GM12892 (cell line): ENCODE measurements around the gene NAA80.

Source experiments
- POLR2AphosphoS5 ChIP-seq: IDR thresholded peaks from 2 replicates; pipeline ENCODE4 v1.6.1; 2011; ENCODE audit warnings: low read depth, low read length, control low read depth
- TAF1 ChIP-seq: IDR thresholded peaks from 2 replicates; pipeline ENCODE4 v1.6.1; 2011; ENCODE audit warnings: low read depth, mild to moderate bottlenecking, control low read depth, low read length, borderline replicate concordance

DNA sequence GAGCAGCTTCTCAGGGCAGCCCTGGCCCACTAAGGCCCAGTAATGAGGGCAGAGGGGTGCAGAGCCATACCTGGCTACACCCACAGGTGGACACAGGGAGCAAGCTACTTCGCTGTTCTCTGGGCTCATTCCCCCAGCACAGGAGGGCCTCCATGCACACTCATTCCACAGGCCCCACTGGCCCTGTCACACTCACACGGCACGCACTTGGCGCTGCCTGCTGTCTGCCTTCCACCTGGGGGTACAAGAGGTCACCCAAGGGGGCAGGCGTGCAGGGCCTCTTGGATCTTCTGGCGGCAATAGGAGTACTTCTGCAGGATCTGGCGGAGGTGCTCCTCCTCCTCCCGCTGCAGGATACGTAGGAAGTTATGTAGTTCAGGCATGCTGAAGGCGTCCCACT is 31.1 kb upstream of the NAA80 start:
- no peak for TF ChIP-seq POLR2AphosphoS5
- no peak for TF ChIP-seq TAF1
